SIG-M5 (cell line): ENCODE measurements around the gene ZMYM2.
"Not testable (repeated sequence)": the region's sequence is repeated elsewhere in the genome, so short reads cannot be mapped to it uniquely, and the experiment has no call there.

Experiments used
- DNase-seq: peaks from one replicate; lab custom pipeline; 2025; lab: John Stamatoyannopoulos, UW

ZMYM2 gene

GRCh38 chr13:19958155-19959111 lies at the start of gene ZMYM2:
Gene ZMYM2 (plus strand): TSS chr13:19958727. CDS start chr13:19993073, 34,346 bp downstream.
- DNase-seq: peak; percentile 57

DNA sequence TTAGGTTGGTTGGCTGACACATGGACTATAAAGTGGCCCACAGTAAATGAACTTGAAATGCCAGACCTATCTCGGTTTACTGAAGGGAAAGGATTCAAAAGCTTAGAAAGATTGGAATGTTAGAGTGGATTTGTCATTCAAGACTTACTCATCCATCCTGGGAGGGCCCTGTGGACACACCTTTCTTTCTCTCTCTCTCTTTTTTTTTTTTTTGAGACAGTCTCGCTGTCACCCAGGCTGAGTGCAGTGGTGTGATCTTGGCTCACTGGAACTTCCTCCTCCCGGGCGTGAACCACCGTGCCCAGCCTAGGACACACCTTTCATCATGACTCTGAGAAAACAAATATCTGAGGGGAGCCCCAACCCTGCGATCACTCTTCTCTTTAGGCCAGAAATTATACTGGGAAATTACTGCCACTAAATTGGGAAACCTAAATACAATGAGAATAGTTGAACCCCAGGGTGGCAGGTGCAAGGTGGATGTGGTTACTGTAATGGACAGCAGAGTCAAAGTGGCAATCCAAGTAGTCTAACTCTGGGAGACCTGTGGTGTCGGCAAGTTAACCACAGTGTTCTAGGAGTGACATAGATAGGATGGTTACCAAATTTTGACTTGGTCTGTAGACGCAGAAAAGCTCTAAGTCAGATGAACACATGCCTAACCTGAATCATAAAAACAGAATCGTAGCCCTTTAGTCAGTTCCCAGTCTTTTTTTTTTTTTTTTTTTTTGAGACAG lies 48.0 kb upstream of the ZMYM2 start:
- DNase-seq: no peak

DNA sequence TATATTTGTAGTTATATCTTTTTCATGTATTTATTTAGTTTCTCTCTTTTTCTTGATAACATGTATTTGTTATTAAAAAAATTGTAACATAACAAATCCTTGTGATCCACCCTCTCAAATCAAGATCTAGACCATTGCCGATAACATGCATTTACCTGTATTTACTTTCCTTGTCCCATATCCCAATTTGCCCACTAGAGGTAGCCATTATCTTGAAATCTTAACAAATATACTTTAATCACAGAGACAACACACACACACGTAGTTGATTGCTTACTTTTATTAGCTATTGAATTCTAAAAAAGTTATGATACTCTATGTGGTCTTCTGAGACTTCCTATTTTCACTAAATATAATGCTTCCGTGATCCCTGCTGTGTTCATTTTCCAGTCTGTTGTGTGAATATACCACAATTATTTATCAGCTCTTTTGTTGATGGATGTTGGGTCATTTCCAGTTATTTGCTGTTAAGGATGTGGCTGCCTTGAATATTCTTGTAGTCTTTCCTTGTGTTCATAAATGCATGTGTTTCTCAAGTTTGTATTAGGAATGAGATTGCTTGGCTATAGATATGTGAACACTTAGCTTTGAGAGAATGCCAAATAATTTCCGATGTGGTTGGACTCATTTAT lies 31.3 kb upstream of the ZMYM2 start:
- no peak for DNase-seq

GRCh38 chr13:19940106-19940505 lies 18.4 kb upstream of the ZMYM2 start:
- no peak for DNase-seq

DNA sequence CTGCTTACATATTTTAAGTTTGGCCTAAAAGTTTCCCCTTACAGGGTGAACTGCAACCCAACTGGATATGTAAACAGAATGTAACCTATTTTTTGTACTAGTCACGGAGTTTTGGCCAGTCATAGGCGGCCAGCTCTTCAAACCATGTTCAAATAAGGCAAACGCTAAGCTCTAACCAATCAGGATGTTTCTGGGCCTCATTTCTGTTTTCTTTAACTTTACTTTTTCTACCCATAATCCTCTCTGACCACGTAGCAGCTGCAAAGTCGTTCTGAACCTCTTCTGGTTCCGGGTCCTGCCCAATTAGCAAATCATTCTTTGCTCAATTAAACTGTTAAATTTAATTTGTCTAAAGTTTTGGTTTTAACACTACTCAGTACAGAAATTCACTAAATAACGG lies 8.2 kb upstream of the ZMYM2 start:
- no peak for DNase-seq

DNA sequence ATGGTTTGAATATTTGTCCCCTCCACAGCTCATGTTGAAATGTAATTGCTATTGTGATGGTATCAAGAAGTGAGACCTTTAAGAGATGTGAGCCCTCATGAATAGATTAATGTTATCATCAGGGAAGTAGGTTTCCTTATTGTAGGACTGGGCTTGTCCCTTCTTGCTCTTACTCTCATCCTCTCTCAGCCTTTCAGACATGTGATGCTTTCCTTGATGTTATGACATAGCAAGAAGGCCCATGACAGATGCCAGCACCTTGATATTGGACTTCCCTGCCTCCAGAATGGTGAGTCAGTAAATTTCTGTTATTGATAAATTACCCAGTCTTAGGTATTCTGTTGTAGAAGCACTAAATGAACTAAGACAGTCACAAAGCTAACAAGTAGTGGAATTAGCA lies 5.7 kb upstream of the ZMYM2 start:
- DNase-seq: no peak

- DNase-seq: no peak
Observed at GRCh38 chr13:19955873-19956559, 2.5 kb upstream of the ZMYM2 start.

DNA sequence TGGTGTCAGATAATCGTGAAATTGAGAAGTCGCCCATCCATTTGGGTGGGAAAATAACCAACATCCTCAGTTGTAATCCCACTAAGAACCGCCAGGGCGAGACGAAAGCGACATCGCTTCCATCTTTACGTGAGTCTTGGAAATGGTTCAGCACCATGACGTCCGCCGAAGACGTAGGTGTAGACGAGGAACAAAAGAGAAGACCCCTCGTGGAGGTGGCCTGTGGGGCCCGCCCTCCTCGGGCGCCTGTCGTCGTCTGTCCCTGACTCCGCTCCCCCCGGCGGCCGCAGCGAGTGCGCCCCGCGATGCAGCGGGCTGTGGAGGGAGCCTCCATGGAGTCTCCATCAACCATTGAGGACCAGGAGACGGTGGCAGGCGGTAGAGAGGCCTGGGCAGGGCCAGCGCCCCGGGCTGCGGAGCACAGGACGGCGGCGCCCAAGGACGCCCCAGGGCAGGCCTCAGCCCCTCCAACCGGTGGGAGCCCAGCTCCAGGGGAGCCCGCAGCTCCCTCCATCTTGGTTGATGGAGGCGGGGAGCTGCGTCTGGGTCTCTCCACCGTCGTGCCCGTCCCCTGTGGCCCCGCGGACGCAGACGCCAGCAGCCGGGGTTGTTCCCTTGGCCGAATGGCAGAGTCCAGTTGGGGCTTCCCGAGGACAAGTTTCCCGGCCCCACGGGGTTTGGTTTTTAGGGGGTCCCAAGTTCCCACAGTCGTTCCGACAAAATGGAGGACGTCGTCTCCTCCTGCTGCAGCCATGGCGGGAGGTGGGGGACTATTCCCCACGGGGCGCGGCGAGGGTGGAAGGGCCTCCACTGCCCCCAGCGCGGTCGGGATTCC lies 990 bp upstream of the ZMYM2 start:
- DNase-seq: peak; percentile 39

DNA sequence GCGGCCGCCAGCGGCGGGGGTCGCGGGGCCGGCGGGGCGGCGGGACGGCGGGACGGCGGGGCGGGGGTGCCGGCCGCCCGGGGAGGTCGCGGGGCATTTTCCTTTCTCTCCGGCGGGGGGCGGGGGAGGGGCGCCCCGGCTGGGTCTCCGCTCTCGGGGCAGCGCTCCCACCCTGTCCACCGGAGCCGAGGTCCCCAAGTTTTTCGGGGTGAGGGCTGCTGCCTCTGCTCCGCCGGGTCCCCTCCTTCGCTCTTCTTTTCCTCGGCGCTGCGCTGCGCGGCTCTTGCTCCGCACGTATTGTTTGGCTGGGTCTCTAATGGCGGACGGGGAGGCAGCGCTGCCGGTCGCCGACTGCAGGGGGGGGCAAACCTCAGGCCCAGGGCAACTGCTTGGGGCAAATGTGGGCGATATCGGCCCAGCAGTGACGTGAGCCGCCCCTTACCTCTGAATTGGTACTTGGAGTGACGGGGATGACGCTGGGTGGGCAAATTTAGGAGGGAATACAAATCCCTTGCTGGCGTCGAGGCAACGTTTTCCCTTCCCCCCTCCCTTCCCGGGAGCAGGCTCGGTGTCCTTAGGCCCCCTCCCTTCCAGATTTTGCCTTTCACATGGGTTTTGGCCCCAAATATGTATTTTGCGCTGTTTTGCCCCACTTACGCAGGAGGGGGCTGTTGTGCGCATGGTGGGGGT lies 759 bp downstream of the ZMYM2 start:
- no peak for DNase-seq

DNA sequence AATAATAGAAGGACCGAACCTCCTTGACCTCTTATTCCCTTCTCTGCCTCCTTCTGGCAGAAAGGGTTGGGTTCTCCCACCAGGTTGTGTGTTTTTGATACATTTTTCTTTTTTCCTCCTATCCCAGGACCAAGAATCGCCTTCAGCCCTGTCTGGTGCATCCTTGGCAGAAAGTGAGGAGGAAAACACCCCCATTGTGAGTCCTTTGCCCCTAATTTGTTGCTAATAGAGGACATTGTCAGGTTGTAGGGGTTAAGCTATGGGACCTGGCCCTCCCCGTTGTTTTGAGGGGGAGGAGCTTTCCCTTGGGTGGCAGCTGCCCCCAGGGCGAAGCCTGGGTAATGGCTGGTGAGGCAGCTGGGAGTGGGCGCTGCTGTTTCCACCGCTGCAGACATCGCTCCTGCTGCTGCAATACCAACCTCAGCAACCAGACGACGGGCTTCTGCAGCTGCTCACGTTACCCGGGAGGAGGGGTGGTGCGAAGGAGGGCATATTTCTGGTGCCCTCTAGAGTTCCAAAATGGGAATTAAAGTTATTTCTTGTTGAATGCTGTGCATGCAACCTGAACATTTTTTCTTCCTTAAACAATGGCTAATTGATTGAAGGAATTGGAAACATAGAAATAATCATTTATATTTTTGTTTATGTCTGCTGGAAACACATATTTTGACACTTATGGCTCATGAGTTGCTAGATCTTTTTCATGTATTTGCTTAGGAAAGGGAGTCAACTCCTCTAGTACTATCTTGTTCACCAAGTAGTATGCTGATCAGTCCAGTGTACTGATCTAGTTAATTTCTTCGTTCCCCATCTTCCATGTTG lies 1.5 kb downstream of the ZMYM2 start:
- peak; percentile 93 for DNase-seq

- no peak for DNase-seq
Observed at GRCh38 chr13:19960653-19960976, 2.1 kb downstream of the ZMYM2 start.

- DNase-seq: no peak
Observed at GRCh38 chr13:19961489-19961888, 3.0 kb downstream of the ZMYM2 start.

GRCh38 chr13:19961924-19962323 lies 3.4 kb downstream of the ZMYM2 start:
- DNase-seq: no peak

DNA sequence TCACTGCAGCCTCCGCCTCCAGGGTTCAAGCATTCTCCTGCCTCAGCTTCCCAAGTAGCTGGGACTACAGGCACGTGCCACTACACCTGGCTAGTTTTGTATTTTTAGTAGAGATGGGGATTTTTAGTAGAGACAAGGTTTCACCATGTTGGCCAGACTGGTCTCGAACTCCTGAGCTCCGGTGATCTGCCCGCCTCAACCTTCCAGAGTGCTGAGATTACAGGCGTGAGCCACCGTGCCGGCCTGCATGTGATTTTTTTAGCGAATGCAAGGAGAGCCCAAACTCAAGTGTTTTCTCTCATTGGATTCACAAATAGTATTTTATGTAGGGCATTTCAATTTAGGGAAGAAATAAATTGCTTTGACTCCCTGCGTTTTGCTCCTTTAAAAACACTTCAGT lies 4.4 kb downstream of the ZMYM2 start:
- no peak for DNase-seq

GRCh38 chr13:19967621-19968020 lies 9.1 kb downstream of the ZMYM2 start:
- DNase-seq: no peak

DNA sequence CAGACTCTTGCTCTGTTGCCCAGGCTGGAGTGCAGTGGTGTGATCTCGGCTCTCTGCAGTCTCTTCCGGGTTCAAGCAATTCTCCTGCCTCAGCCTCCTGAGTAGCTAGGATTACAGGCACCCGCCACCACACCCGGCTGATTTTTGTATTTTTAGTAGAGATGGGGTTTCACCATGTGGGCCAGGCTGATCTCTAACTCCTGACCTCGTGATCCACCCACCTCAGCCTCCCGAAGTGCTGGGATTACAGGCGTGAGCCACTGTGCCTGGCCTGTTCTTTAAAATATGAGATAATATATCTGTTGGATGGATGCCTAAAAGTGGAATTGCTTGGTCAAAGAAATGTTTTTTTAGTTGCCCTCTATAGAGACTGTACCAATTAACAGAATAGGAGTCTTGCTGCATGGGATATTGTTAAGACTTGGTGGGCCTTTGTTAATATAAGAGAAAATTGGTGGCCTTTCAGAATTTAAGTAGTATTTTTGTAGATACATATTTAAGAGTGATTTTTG lies 16.0 kb downstream of the ZMYM2 start:
- DNase-seq: not testable (repeated sequence)

DNA sequence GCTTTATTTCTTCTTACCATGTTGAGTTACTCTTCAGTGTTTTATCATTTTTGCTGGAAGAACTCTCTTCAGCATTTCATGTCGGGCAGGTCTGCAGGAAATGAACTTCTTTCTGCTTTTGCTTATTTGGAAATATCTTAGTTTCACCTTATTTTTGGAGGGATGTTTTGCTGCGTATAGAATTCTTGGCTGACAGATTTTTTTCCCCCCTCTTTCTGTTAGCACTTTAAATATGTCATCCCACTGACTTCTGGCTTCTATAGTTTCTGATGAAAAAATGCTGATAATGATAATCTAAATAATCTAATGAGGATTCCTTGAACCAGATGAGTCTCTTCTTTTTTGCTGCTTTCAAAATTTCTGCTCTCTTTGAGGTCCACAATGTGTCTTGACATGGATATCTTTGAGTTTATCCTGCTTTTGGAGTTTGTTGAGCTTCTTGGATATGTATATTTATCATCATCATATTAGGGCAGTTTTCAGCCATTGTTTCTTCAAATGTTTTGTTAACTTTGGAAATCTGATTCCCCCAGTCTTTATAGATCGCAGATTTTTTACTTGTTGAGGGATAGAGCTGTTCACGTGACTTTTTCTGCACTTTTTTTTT lies 20.4 kb downstream of the ZMYM2 start:
- DNase-seq: no peak

GRCh38 chr13:19981685-19982238 lies 23.2 kb downstream of the ZMYM2 start:
- DNase-seq: no peak
